H1 (cell line): ENCODE data around the gene LIPC. TPM values are rescaled to one million over a fixed set of nuclear protein-coding genes. Genes with fewer than 3 reads are reported as not detected.

ENCODE experiments used
- CTCF ChIA-PET: fragments of 300-600 bp; sonication (Branson Sonifier 250); formaldehyde crosslinking; loops from one replicate; lab custom pipeline; 2021; ENCODE audit not compliant: partially characterized antibody; lab: Charles Lee
- POLR2A ChIA-PET: fragments of 300-600 bp; sonication (Branson Sonifier 250); formaldehyde crosslinking; loops from one replicate; lab custom pipeline; 2021; ENCODE audit warnings: inconsistent platforms; ENCODE audit not compliant: partially characterized antibody; lab: Charles Lee
- DNase-seq, 2 experiments: peaks; one replicate each; pipeline versions ENCODE4 v3.0.0 to v3.0.0-alpha.2; 2010 to 2022; ENCODE audit warnings: low spot score in 2 of 2, low read depth in 1 of 2, mixed read lengths in 1 of 2
- FAIRE-seq: peaks from 2 replicates; lab custom pipeline; 2011; peaks lifted over from hg19 to GRCh38; lab: Jason Lieb, UNC
- H2AFZ ChIP-seq: 2 replicates; pipeline ENCODE4 v1.8.1; 2012; ENCODE audit warnings: low read length, inconsistent platforms
- H2AK5ac ChIP-seq: 2 replicates; pipeline ENCODE4 v1.6.1; 2013; ENCODE audit warnings: low read depth, low read length
- H2BK120ac ChIP-seq: replicated peaks from 2 replicates; pipeline ENCODE3; 2013; ENCODE audit warnings: low read depth, low read length, inconsistent platforms
- H2BK12ac ChIP-seq: 2 replicates; pipeline ENCODE4 v1.6.1; 2013; ENCODE audit warnings: low read depth, low read length
- H2BK15ac ChIP-seq: 2 replicates; pipeline ENCODE4 v1.6.1; 2013; ENCODE audit warnings: low read length
- H2BK20ac ChIP-seq: 2 replicates; pipeline ENCODE4 v1.6.1; 2013; ENCODE audit warnings: low read length
- H2BK5ac ChIP-seq: 2 replicates; pipeline ENCODE4 v1.6.1; 2013; ENCODE audit warnings: low read depth, low read length
- H3K14ac ChIP-seq: 2 replicates; pipeline ENCODE4 v1.6.1; 2013; ENCODE audit warnings: inconsistent platforms; ENCODE audit not compliant: insufficient read length
- H3K18ac ChIP-seq: 2 replicates; pipeline ENCODE4 v1.6.1; 2013; ENCODE audit warnings: low read length; ENCODE audit errors: extremely low read depth
- H3K23ac ChIP-seq: 2 replicates; pipeline ENCODE4 v1.6.1; 2013; ENCODE audit warnings: inconsistent platforms; ENCODE audit not compliant: insufficient read length
- H3K23me2 ChIP-seq: 2 replicates; pipeline ENCODE4 v1.6.1; 2013; ENCODE audit warnings: low read depth, low read length
- H3K27ac ChIP-seq: 2 replicates; pipeline ENCODE4 v1.6.1; 2011; ENCODE audit warnings: low read depth, low read length, inconsistent platforms
- H3K27me3 ChIP-seq, 4 experiments: replicated peaks in 1 of 4; 1 replicate in 1 of 4; 2 replicates in 3 of 4; pipeline versions ENCODE4 v1.6.1 to v1.8.1; 2011 to 2013; ENCODE audit warnings: low read length in 3 of 4, mild to moderate bottlenecking in 3 of 4, inconsistent platforms in 2 of 4, mixed read lengths in 2 of 4, moderate library complexity in 1 of 4; ENCODE audit not compliant: control insufficient read depth in 3 of 4, insufficient read depth in 3 of 4; ENCODE audit errors: extremely low read depth in 1 of 4
- H3K36me3 ChIP-seq, 4 experiments: 2 replicates each; pipeline versions ENCODE4 v1.6.1 to v1.8.1; 2011 to 2013; ENCODE audit warnings: mild to moderate bottlenecking in 4 of 4, low read length in 3 of 4, moderate library complexity in 2 of 4, control low read depth in 1 of 4, inconsistent platforms in 1 of 4; ENCODE audit not compliant: insufficient read depth in 4 of 4, control insufficient read depth in 2 of 4
- H3K4ac ChIP-seq: replicated peaks from 2 replicates; pipeline ENCODE3; 2013; ENCODE audit warnings: low read length, low read depth, mixed read lengths, inconsistent platforms; ENCODE audit not compliant: insufficient read length
- H3K4me1 ChIP-seq, 4 experiments: replicated peaks in 1 of 4; 1 replicate in 1 of 4; 2 replicates in 3 of 4; pipeline versions ENCODE4 v1.6.1 to v1.8.1; 2011 to 2013; ENCODE audit warnings: low read length in 3 of 4, inconsistent platforms in 2 of 4, mixed read lengths in 1 of 4; ENCODE audit not compliant: insufficient read depth in 4 of 4, control insufficient read depth in 3 of 4
- H3K4me2 ChIP-seq, 2 experiments: 2 replicates each; pipeline versions ENCODE4 v1.6.1 to v1.8.1; 2011 to 2013; ENCODE audit warnings: low read depth in 2 of 2, low read length in 2 of 2, control low read depth in 1 of 2, inconsistent platforms in 1 of 2, mild to moderate bottlenecking in 1 of 2; ENCODE audit not compliant: insufficient read depth in 1 of 2
- H3K4me3 ChIP-seq, 4 experiments: fragments of 200-600, 300-600 bp in 1 of 4; sonication (generic), shearing (Covaris generic), sonication (Bioruptor Twin) in 1 of 4; 2 replicates each; pipeline versions ENCODE4 v1.5.1 to v1.8.1; 2011 to 2016; ENCODE audit warnings: low read length in 4 of 4, low read depth in 3 of 4, control low read depth in 2 of 4, inconsistent platforms in 2 of 4, mild to moderate bottlenecking in 2 of 4, mixed read lengths in 1 of 4, moderate library complexity in 1 of 4; ENCODE audit not compliant: insufficient read depth in 2 of 4; ENCODE audit errors: extremely low read depth in 1 of 4
- H3K56ac ChIP-seq: replicated peaks from 2 replicates; pipeline ENCODE3; 2013; ENCODE audit warnings: low read depth, mild to moderate bottlenecking, mixed read lengths, low read length, inconsistent platforms; ENCODE audit not compliant: insufficient read length
- H3K79me1 ChIP-seq: 2 replicates; pipeline ENCODE4 v1.6.1; 2013; ENCODE audit warnings: low read depth, low read length, control low read depth
- H3K79me2 ChIP-seq, 2 experiments: 2 replicates each; pipeline versions ENCODE4 v1.6.1 to v1.8.1; 2012 to 2013; ENCODE audit warnings: low read length in 2 of 2, mild to moderate bottlenecking in 2 of 2, inconsistent platforms in 1 of 2; ENCODE audit not compliant: insufficient read depth in 2 of 2, control insufficient read depth in 1 of 2
- H3K9ac ChIP-seq, 4 experiments: replicated peaks in 1 of 4; 1 replicate in 1 of 4; 2 replicates in 3 of 4; pipeline versions ENCODE4 v1.6.1 to v1.8.1; 2011 to 2013; ENCODE audit warnings: low read depth in 3 of 4, low read length in 3 of 4, control low read depth in 2 of 4, mild to moderate bottlenecking in 2 of 4, moderate library complexity in 2 of 4, inconsistent platforms in 1 of 4; ENCODE audit errors: extremely low read depth in 1 of 4
- H3K9me3 ChIP-seq, 2 experiments: 2 replicates each; pipeline versions ENCODE4 v1.6.1 to v1.8.1; 2012 to 2013; ENCODE audit warnings: mild to moderate bottlenecking in 2 of 2, moderate library complexity in 2 of 2, control low read depth in 1 of 2, inconsistent platforms in 1 of 2, low read depth in 1 of 2, low read length in 1 of 2, mixed read lengths in 1 of 2; ENCODE audit not compliant: insufficient read depth in 2 of 2
- H4K20me1 ChIP-seq, 2 experiments: replicated peaks in 1 of 2; 2 replicates each; pipeline versions ENCODE3 to v1.8.1; 2011 to 2013; ENCODE audit warnings: inconsistent platforms in 2 of 2, low read length in 2 of 2, mild to moderate bottlenecking in 1 of 2; ENCODE audit not compliant: insufficient read depth in 2 of 2, control insufficient read depth in 1 of 2
- H4K5ac ChIP-seq: 2 replicates; pipeline ENCODE4 v1.6.1; 2013; ENCODE audit warnings: low read length, low read depth, mixed read lengths, inconsistent platforms; ENCODE audit not compliant: insufficient read length
- H4K8ac ChIP-seq: 2 replicates; pipeline ENCODE4 v1.8.0; 2013; ENCODE audit warnings: mild to moderate bottlenecking, moderate library complexity, low read length, inconsistent platforms; ENCODE audit not compliant: insufficient read depth; ENCODE audit errors: extremely low read depth
- H4K91ac ChIP-seq: replicated peaks from 2 replicates; pipeline ENCODE3; 2013; ENCODE audit warnings: low read length, mixed read lengths, inconsistent platforms; ENCODE audit not compliant: insufficient read length
- ASH2L ChIP-seq: fragments of 200-600, 300-600 bp; sonication (generic); IDR thresholded peaks from one replicate; pipeline ENCODE4 v1.7.1; 2017; ENCODE audit warnings: low read length
- CEBPB ChIP-seq: IDR thresholded peaks from 2 replicates; pipeline ENCODE4 v1.6.1; 2012; ENCODE audit warnings: low read depth, low read length
- E2F6 ChIP-seq: IDR thresholded peaks from 2 replicates; pipeline ENCODE4 v1.6.1; 2012; ENCODE audit warnings: inconsistent platforms
- KDM4A ChIP-seq: IDR thresholded peaks from one replicate; pipeline ENCODE4 v1.7.1; 2012; ENCODE audit warnings: low read depth, mild to moderate bottlenecking, moderate library complexity, low read length, inconsistent platforms; ENCODE audit not compliant: severe bottlenecking
- SIX5 ChIP-seq: IDR thresholded peaks from 2 replicates; pipeline ENCODE4 v1.6.1; 2011; ENCODE audit warnings: mild to moderate bottlenecking, low read depth, low read length
- TAF1 ChIP-seq: IDR thresholded peaks from 2 replicates; pipeline ENCODE4 v1.6.1; 2011; ENCODE audit warnings: mild to moderate bottlenecking, low read depth, low read length
- WGBS, 2 experiments: shearing (Covaris generic) in 1 of 2; methylation state at CpG; one replicate each; pipeline versions ENCODE4 v1.1.6 to v1.1.7; 2013 to 2015; ENCODE audit warnings: low lambda C conversion rate in 2 of 2, mixed read lengths in 2 of 2, inconsistent platforms in 1 of 2, low coverage in 1 of 2, missing lambda C conversion rate in 1 of 2; ENCODE audit not compliant: insufficient replicate concordance in 2 of 2, insufficient coverage in 1 of 2, insufficient read length in 1 of 2; ENCODE audit errors: extremely low coverage in 1 of 2, missing lambda C conversion rate in 1 of 2; 5-methylcytosine and 5-hydroxymethylcytosine counted together
- polyA plus RNA-seq, 7 experiments: library from polyadenylated mRNA; depleted of rRNA in 3 of 7; stranded (reverse) in 5 of 7; unstranded in 2 of 7; fragments of >200 nt in 5 of 7; fragments of 200-250 nt in 2 of 7; gene quantifications; 1 replicate in 5 of 7; 2 replicates in 1 of 7; 4 replicates in 1 of 7; pipeline versions ENCODE4 v1.2.1 to v1.2.3, GENCODE V29; 2011 to 2013; ENCODE audit warnings: missing spikeins in 2 of 7, mixed read lengths in 2 of 7
- total RNA-seq: library from RNA; stranded (reverse); fragmentation: NEBNext Ultra II Directional; extraction: Animal tissue kit (Norgen Biotek cat#: 25700); gene quantifications from 2 replicates; pipeline ENCODE4 v1.2.1, GENCODE V29; 2021
- TF ChIP-seq, protein P1 (sequence below): IDR thresholded peaks from 2 replicates; pipeline ENCODE4 v1.6.1; 2011; ENCODE audit warnings: low read length, improper control_type of control experiment

LIPC gene
- total and polyA plus RNA-seq, 2 of the 8 experiments (the other 6 are each of a cell fraction or from before 2014, with no cell fraction given) = not detected

GRCh38 chr15:58510715-58511598 is 79.2 kb downstream of the LIPC start:
- Histone ChIP-seq H3K79me2 (no peaks in the 10 kb centered on the region), H3K14ac (no peak overlapping the region), H3K18ac (no peak overlapping the region), H4K8ac (no peak overlapping the region), H3K9me3 (no peaks in the 10 kb centered on the region), H3K56ac (no peak overlapping the region), H3K79me1 (no peaks in the 10 kb centered on the region), H2AFZ (no peak overlapping the region), H4K91ac (no peak overlapping the region), H3K27ac (no peak overlapping the region), H2BK20ac (no peak overlapping the region), H3K4ac (no peak overlapping the region), H2BK5ac (no peak overlapping the region), H3K36me3 (no peaks in the 10 kb centered on the region), H3K27me3 (no peaks in the 10 kb centered on the region), H2BK12ac (no peak overlapping the region), H3K23ac (no peak overlapping the region), H3K4me1 (0 out of 7 replicates have a peak, but pooled peaks cover 0 to 2% (median 0%) of the 10 kb centered on the region in 4 experiments), H3K9ac (no peak overlapping the region), H3K4me3 (no peak overlapping the region), H4K20me1 (no peaks in the 10 kb centered on the region), H4K5ac (no peak overlapping the region), H2BK120ac (no peak overlapping the region), H2BK15ac (no peak overlapping the region), H3K23me2 (no peaks in the 10 kb centered on the region), H3K4me2 (no peak overlapping the region), H2AK5ac (no peak overlapping the region)
- TF ChIP-seq ASH2L = no peak
- no peak for TF ChIP-seq CEBPB
- TF ChIP-seq, protein P1, sequence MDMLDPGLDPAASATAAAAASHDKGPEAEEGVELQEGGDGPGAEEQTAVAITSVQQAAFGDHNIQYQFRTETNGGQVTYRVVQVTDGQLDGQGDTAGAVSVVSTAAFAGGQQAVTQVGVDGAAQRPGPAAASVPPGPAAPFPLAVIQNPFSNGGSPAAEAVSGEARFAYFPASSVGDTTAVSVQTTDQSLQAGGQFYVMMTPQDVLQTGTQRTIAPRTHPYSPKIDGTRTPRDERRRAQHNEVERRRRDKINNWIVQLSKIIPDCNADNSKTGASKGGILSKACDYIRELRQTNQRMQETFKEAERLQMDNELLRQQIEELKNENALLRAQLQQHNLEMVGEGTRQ = no peak
- TF ChIP-seq KDM4A = no peak
- TF ChIP-seq SIX5 = no peak
- TF ChIP-seq TAF1 = no peak
- TF ChIP-seq E2F6 = no peak
- no peak for FAIRE-seq
- WGBS, 2 experiments = 81% methylated on average over 10 of the region's 10 CpGs; no CpG with 5 or more reads in 1 of the 2 experiments
- POLR2A ChIA-PET = no interaction called here
- no peak for DNase-seq
- CTCF ChIA-PET = interaction anchor here (1.4 kb wide), 1 partner anchor 25 kb away, joined by 3 read pairs; no protein-coding TSS in a partner anchor
